Activated naive CD8-positive, alpha-beta T cell (primary cell): ENCODE results near the gene GAB3.
"Not testable (repeated sequence)": the region's sequence is repeated elsewhere in the genome, so short reads cannot be mapped to it uniquely, and the experiment has no call there.

Experiments
- H3K27ac Mint-ChIP-seq: one replicate; pipeline ENCODE4 v1.8.0; 2021; ENCODE audit warnings: mixed read lengths
- H3K27me3 Mint-ChIP-seq: one replicate; pipeline ENCODE4 v1.8.0; 2021; ENCODE audit warnings: mixed read lengths
- H3K36me3 Mint-ChIP-seq: one replicate; pipeline ENCODE4 v1.8.0; 2021; ENCODE audit warnings: mixed read lengths
- H3K4me1 Mint-ChIP-seq: one replicate; pipeline ENCODE4 v1.8.0; 2021; ENCODE audit warnings: low read depth, mixed read lengths
- H3K4me3 Mint-ChIP-seq: one replicate; pipeline ENCODE4 v1.8.0; 2021; ENCODE audit warnings: mild to moderate bottlenecking, mixed read lengths
- H3K9me3 Mint-ChIP-seq: one replicate; pipeline ENCODE4 v1.8.0; 2021; ENCODE audit warnings: low read depth, mixed read lengths

GAB3 gene

DNA sequence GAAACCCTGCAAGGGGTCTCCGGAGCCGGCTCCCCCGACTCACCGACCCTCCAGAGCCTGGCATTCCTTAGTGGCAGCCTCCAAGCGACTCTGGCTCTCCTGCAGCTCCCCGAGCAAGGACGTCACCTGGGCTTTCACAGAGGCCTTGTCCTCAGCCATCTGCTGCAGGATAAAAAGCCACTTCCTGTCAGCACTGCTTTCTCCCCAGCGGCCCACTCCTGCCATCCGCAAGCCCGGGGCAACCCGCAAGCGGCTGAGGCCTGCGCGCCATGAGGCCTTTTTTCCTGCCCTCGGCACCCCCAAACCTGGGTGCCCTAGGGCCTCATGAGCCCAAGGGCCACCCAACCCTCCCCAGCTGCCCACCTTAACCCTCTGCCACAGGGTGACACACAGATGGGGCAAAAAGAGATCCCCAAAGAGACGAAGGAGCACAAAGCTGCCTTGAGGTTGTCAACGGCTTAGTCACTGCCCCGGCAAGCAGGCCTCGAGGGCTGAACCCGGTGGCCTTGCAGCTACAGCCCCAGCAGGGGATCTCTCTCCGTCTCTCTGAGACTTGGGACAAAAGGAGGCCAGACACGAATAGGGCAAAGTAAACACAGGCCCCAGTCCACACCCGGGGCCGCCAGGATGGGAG lies 105.0 kb downstream of the GAB3 start:
- not testable (repeated sequence) for H3K9me3 Mint-ChIP-seq, H3K4me1 Mint-ChIP-seq, H3K36me3 Mint-ChIP-seq, H3K27ac Mint-ChIP-seq, H3K4me3 Mint-ChIP-seq, H3K27me3 Mint-ChIP-seq

- H3K27ac Mint-ChIP-seq, H3K9me3 Mint-ChIP-seq, H3K4me1 Mint-ChIP-seq, H3K4me3 Mint-ChIP-seq, H3K27me3 Mint-ChIP-seq, H3K36me3 Mint-ChIP-seq: not testable (repeated sequence)
These were observed 107.2 kb downstream of the GAB3 start for GRCh38 chrX:154643708-154644107.

GRCh38 chrX:154641740-154642139 lies 109.1 kb downstream of the GAB3 start:
- H3K27ac Mint-ChIP-seq, H3K36me3 Mint-ChIP-seq, H3K9me3 Mint-ChIP-seq, H3K4me3 Mint-ChIP-seq, H3K27me3 Mint-ChIP-seq, H3K4me1 Mint-ChIP-seq: not testable (repeated sequence)

DNA sequence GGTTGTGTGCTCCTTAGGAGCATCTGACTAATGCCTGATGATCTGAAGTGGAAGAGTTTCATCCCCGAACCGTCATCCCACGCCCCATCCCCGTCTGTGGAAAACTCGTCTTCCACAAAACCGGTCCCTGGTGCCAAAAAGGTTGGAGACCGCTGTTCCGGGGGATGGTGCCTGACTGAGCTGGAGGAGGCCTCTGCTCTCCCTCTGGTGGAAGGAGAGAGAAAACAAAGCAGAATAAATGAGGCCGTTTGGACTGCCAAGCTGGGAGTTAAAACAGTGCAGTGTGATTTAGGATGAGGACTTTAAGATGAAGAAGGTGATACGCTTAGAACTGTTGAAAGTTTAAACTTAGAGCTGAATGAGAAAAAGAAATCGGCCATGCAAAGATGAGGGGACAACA lies 117.2 kb downstream of the GAB3 start:
- H3K27me3 Mint-ChIP-seq, H3K4me1 Mint-ChIP-seq, H3K27ac Mint-ChIP-seq, H3K4me3 Mint-ChIP-seq, H3K9me3 Mint-ChIP-seq, H3K36me3 Mint-ChIP-seq: not testable (repeated sequence)

DNA sequence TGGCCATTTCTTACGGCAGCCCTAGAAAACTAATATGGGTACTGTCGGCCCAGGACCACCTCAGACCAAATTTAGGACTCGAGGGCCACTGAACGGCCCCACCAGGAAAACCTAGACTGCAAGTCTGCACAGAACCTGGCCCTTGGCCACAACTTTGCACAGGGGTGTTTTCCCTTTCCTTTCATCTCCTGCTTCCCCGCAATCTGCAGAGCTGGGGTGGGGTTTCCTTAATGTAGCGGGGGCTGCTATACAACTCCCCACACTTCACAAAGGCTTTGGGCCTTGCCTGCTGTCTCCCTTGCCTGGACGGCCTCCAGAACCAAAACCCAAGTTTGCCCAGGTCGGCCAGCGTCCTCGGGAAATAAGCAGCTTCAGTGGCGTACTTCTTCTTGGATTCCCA lies 119.9 kb downstream of the GAB3 start:
- H3K36me3 Mint-ChIP-seq, H3K27ac Mint-ChIP-seq, H3K4me3 Mint-ChIP-seq, H3K4me1 Mint-ChIP-seq, H3K9me3 Mint-ChIP-seq, H3K27me3 Mint-ChIP-seq: not testable (repeated sequence)

DNA sequence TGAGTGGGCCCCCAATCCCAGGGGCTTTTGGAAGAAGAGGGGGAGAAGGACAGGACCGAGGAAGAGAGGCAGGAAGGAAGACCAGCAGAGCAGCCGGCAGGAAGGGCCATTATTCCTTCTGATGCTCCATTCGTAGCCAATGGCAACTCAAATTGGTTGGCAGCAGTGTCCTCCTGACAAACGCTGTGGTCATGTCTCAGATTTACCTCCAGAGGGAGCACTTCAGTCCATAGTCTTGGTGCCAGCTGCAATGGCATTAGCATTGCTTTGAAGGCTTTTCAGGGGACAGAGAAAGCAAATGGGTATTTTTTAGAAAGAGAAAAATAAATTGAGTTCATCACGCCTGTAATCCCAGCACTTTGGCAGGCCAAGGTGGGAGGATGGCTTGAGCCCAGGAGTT lies 121.9 kb downstream of the GAB3 start:
- not testable (repeated sequence) for H3K9me3 Mint-ChIP-seq, H3K27ac Mint-ChIP-seq, H3K4me1 Mint-ChIP-seq, H3K4me3 Mint-ChIP-seq, H3K27me3 Mint-ChIP-seq, H3K36me3 Mint-ChIP-seq
